HL-60/S4 treated with retinoic acid at 250 ng/mL for 4 days and 3 days (cell line): ENCODE measurements around the gene DLX3.

Source experiments
- in situ Hi-C: fragments of 300-500 bp; cut with MboI; formaldehyde crosslinking; loops from 2 replicates; pipeline ENCODE4 v1.7.0; 2022; ENCODE audit warnings: low sequenced_read_pairs

The DLX3 gene

DNA sequence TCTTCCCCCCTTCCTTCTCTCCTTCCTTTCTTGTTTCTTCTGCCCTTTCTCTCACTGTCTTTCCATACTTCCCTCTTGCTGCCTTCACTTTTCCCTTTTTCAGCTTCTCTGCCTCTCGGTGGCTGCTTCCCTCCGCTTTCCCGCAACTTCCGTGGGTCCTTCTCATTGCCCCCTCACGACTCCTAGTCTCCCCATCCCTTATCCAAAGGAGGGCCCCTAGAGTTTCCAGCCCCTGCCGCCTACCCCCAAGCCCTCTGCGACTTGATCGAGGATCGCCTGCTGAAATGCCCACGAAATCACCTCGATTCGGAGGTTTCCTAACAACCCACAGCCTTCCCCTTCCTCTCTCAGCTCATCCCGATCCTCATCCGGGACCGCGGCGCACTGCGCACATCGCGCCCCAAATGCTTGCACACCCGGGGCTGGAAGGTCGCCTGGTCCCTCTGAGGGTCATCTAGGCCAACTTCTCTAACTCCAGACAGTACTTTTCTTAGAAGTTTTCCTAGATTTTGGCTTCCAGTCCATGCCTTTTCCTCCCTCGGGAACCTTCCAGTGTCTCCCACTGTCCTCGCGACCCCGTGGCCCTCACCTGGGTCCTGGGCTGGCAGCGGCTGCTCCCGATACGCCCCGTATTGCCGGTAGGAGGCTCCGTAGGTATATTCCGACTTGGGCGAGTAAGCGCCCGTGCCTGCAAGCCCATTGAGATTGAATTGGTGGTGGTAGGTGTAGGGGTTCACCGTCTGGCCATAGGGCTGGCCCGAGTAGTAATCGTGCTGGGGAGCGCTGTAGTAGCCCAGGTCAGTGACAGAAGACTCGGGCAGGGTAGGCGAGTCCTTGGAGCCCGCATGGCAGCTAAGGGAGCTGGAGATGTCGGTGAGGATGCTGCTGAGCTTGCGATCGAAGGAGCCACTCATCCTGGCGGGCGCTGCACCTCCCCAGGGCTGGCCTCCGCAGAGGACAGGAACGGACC lies 654 bp downstream of the DLX3 start:
- in situ Hi-C loops = loop anchor here (10.0 kb wide), 2 partner anchors 110 to 430 kb away; no protein-coding TSS in a partner anchor

DNA sequence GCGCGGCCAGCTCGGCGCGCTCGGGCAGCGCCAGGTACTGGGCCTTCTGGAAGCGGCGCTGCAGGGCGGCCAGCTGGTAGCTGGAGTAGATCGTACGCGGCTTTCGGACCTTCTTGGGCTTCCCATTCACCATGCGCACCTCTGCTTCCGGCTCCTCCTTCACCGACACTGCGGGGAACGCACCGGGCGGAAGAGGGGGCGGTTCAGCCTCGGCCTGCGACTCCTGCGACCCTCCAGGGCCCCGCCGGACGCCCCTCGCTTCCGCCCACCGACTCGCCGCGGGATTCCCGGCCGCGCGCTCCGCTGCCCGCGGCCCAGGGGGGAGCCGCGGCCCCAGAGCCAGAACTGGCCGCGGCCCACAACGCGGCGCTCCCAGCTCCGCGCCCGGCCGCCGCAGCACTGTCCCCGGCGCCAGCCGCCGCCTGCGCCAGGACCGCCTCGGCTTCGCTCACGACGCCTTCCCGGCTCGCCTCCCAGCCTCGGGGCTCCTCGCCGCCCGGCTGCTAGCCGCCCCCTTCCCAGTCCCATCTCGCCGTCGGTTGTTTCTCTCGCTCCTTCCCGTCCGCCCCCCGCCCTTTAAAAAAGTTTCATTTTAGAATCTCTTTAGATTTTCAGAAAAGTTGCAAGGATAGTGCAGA lies 1.5 kb downstream of the DLX3 start:
- in situ Hi-C loops = loop anchor here (10.0 kb wide), 2 partner anchors 109 to 429 kb away; no protein-coding TSS in a partner anchor

DNA sequence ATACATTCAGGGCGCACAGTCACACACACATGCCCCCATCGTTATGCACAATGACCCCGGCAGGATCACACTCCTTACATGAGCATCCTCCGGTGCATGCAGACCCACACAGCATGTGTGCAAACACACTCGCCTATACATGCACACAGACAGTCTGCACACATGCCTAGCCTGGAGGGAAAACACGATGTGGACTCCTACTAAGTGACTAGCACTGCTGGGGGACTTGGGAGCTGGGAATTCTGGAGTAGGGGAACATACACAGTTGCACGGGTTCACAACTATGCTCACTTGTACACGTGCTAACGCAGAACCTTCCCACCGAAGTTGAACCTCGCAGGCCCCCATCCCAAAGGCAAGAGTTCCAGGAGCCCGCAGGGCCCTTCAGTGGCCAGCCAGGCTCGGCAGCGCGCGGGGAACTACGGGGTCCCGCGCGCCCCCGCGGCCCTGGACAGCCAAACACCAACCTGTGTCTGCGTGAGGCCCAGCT lies 2.0 kb downstream of the DLX3 start:
- in situ Hi-C loops = loop anchor here (10.0 kb wide), 2 partner anchors 108 to 428 kb away; no protein-coding TSS in a partner anchor

DNA sequence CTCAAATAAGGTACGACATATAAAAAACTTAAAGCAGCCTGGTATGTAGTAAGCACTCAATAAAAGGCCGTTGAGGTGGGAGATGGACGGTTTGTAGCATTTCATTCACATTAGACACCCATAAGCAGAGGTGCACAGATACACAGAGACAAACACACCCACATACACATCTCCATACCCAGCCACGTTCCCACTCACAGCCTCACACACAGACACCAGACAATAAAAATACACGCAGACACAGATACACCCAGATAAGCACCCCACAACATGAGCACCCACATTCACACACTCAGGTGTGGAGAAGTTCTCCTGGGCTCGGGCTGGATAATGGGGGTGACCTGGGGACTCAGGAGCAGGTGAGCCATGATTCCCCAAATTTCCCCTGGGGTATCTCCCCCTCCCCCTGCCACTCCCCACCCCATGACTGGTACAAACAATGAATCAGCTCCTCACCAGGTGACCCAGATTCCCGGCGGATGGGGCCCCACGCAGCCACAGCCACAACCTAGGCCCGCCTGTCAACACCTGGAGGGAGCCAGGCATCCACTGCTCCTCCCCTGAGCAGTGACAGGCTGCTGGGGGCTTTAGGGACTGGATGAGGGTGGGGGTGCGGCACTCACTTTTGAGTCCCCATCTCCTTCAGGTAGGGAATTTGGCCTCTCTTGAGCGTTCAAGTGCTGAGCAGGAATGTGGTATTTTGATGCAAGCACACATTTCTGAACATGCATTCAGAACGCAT lies 2.7 kb downstream of the DLX3 start:
- in situ Hi-C loops = loop anchor here (10.0 kb wide), 2 partner anchors 108 to 428 kb away; no protein-coding TSS in a partner anchor

DNA sequence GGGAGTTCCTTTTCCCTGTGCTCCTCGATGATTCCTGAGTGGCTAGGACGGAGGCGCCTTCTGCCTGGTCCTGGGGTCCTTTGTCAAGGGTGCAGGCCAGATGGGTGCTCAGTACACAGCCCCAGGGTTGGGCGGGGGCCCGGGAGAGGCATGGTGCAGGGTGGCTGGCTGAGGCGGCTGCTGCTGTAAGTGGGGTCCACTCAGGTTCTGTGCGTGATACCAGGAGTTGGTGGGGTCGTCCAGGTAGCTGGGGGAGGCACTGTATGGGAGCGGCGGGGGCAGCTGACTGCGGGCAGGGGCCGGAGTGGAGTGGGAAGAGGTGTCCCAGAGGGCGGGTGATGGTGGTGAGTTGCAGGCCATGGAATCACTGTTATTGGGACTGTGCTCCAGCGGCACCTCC lies 3.6 kb downstream of the DLX3 start:
- in situ Hi-C loops = loop anchor here (10.0 kb wide), 2 partner anchors 107 to 427 kb away; no protein-coding TSS in a partner anchor

DNA sequence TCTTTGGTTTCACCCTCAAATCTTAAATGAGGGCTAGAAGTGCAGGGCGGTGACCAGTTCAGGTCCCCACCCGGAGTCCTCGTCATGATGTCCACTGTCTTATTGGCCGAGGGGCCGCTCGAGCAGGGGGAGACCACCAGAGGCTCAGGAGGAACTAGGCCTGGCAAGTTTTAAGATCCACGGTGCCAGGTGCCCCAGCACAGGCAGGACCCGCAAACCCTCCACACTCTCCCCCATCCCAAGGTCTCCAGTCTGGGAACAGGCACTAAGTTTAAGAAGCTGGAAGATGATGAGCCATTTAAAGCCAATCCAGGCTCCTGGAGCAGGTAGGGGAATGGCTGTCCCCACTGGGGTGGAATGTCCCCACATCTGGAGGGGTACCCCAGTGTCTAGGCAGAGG lies 4.1 kb downstream of the DLX3 start:
- in situ Hi-C loops = loop anchor here (10.0 kb wide), 2 partner anchors 106 to 426 kb away; no protein-coding TSS in a partner anchor

DNA sequence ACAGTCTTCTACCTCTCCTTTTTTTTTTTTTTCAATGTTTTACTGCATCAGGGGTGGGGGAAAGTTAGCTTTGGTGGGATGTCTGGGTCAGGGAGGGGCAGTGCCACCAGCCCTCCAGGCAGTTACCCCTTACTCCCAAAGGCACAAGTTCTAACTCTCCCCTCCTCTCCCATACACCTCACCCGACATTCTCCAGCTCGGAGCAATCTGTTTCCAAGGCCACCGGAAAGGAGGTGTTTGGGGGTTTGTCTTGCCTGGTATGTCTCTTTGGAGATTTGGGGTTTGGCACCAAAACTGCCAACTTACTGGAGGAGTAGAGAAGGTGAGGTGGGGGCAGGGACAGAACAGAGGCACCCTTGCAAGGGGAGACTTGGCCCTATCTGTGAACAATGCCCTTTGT lies 4.7 kb downstream of the DLX3 start:
- in situ Hi-C loops = loop anchor here (10.0 kb wide), 2 partner anchors 106 to 426 kb away; no protein-coding TSS in a partner anchor

DNA sequence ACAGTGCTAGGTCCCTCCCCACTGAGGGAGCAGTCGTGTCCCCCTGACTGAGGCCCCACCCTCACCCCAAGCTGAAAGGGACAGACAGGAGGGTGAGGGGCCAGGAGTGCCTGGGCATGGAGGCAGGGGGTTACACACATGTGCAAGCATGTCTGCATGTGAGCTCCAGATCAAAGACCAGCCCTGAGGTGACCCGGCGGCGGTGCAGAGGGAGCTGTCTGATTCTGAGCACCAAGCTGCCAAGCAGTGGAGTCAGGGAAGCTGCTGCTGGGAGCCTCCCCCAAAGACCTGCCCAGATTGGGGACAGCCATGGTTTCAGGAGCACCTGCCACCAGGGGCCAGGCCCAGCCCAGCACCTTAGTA lies 5.5 kb downstream of the DLX3 start:
- in situ Hi-C loops = no loop called here

DNA sequence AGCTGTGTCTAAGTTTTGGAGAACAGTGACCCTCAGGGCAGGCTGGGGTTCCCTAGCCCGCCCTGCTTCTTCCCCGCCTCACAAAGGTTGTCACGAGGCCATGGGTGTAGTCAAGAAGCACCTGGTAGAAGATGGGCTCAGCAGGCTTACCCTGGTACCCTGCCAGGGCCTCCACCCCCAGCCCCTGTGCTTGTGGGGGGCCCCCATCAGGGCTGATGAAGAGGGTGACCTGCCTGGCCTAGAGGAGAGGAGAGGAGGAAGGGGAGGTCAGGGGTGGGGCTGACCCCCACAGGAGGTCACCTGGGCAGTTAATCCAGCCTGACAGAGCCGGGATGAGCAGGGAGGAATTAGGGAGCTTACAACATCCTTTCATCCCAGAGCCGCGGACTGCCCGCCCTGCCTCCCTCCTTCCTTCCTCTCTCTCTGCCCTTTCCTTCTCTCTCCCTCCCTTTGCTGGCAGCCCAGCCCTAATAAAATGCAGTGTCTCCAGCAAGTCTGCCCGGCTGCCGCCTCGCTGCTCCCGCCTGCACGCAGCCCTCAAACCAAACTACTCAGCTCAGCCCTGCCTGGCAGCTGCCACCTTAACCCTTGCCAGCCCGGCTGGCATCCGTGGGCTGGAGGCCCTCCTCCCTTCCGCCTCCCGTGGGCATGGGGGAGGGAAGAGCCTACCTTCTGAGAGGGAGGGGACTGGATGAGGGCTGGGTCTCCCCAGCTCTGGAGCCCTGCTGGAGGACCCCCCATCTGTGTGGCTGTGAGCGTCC lies 7.2 kb downstream of the DLX3 start:
- in situ Hi-C loops = no loop called here

DNA sequence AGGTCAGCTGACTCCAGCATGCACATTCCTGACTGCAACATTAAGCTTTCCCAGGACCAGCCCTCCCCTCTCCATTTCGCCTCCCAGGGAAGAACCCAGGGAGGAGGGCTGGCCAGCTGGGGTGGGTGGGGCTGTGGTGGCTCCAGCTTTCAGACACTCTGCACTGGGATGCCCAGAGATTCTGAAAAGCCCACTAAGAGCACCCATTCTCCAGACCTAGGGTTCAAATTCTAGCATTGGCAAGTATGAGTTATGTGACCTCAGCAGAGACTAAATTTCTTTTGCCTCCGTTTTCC lies 7.8 kb downstream of the DLX3 start:
- in situ Hi-C loops = no loop called here

DNA sequence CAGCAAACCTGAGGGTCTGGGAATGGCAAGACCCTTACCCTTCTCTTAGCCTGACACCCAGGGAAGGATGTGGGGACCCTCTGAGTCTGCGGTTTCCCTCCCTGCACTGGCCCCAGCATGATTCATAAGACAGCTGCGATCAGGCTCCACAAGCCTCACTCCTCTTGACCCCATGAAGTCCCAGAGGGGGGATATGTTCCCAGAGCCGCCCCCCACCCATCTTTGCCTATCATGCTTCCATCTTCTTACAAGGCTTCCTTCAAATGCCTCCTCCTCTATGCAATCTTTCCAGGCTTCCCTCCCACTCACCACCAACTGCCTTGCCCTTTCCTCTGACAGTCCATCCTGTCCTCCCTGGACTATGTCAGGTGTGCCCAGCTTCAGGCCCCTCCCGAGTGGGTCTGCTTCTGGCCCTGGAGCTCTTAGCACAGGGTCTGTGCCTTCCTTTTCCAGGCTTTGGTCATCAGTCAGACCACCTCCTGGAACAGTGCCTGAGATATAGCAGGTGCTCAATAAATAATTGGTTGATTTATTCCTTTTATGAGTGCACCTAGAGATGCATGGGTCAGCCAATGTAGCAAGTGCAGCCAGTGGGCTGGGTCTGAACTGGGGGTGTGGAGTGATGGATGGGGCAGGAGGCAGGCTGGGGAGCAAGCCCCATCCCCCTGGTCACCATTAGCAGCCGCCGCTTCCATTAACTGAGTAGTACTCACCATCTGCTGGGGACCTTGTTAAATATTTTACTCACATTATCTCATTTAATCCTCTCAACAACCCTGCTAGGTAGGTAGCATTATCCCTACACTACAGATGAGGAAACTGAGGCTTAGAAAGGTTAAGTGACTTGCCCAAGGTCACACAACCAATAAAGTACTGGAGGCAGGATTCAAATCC lies 8.4 kb downstream of the DLX3 start:
- in situ Hi-C loops = no loop called here

DNA sequence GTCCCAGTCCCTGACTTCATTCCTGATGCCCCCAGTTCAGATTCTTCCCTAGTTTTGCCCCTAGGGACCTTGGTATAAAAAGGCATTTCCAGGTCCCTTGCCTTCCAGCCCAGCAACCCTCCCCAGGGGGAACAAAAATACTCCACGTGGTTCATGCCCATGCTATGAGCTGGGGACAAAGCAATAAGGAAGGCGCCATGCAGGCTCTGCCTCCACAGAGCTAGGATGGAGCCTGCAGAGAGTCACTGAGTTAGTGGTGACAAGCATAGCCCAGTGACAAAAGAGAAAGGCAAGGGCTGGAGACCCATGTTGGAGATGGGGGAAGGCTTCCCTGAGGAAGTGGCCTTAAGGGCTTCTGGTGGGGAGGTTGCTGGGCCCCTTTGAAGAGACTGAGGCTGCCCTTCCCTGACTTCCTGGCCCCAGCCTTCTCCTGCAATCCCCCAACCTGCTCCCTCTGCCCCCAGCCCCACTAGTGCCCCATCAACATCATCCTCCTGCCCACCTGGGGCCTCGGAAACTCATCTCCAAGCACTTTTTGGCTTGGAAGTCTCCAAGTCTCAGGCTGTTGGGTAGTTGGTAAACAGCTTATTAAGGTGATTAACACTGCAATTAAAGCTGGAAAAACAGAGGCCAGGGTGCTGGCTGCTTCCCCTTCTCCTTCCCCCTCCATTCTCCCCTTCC lies 9.6 kb downstream of the DLX3 start:
- in situ Hi-C loops = no loop called here

DNA sequence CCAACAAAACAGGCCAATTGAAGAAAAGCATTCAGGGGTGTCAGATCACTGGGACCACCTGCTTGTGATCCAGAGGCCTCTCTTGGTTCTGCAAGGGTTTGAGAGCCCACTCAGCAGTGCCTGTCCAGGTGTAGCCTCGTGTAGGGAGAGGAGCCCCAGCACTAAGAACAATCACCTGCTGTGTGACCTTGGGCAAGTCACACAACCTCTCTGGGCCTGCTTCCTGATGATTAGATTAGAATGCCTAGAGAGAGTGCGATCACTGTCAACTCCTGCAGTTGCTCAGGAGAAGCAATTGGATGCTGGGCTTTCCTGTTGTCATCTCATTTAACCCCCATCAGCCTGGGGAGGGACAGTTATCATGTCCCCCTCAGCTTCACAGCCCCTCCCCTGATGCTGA lies 10.2 kb downstream of the DLX3 start:
- in situ Hi-C loops = no loop called here

DNA sequence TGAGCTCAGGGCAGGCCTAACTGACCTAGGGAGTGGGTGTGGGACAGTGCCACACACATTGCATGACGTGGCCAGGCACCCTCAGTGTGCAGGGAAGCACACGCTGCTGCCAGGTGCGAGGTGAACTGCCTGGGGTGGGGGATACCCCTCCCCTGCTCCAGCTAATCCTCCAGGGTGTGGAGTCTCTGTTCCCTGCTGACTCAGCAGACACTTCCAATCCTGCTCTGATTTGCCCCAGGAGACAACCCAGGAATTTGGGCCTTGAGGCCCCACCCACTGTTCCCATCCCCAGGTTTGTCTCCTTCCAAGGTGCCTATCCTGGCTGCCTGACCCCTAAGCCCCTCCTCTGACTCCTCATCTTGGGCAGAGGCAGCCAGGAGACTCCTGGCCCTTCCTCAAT lies 10.7 kb downstream of the DLX3 start:
- in situ Hi-C loops = no loop called here

DNA sequence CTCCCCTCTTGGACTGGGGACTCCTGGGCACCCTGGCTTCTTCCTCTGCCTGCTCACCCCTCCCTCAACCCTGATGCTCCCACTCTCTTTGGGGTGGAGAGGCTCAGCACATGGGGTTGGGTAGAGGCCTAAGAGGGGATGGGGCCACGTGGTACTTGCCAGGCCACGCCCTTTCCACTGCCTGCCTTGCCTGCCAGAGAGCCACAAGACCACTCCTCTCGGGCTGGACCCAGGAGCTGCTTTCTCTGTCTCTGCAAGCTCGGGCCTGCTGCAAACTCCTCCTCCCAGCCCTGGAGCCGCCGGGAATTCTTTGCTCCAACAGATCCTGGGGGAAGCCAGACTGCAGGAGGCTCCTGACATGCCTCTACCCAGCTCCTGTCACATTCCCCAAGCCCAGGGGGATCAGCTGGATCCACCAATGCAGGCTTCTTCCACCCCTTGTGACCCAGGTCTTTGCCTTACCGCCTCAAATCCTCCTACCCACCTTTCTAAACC lies 14.3 kb downstream of the DLX3 start:
- in situ Hi-C loops = no loop called here

DNA sequence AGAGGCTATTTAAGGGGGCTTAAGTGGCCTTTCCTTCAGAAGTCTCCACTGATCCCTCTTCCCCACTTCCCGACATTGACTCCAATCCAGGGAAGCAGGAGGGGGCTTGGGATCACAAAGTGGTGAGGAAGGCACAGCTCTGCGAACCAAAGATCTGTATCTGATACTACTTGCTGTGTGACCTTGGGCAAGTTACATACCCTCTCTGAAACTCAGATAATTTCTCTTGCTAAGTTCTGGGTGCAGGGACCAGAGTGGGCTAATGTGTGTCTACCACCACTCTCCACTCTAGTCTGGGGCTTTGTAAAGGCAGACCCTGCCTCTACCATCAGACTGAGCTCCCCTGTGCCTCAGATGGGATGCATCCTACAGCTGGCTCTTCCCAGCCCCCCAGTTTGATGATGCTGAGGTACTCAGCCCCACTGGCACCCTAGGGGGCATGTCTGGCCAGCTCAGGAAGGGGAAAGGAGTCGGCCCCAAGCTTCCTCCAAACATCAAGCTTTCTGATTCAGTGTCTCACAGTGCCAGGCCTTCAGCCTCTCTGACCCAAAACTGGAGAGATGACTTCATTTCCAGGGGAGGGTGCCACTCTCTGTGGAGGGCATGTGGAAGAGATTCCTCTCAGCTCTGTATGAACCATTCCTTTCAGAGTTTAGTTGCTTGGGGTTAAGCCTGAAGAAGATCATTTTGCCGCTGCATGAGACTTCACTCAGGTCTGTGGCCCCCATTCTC lies 15.1 kb downstream of the DLX3 start:
- in situ Hi-C loops = no loop called here

DNA sequence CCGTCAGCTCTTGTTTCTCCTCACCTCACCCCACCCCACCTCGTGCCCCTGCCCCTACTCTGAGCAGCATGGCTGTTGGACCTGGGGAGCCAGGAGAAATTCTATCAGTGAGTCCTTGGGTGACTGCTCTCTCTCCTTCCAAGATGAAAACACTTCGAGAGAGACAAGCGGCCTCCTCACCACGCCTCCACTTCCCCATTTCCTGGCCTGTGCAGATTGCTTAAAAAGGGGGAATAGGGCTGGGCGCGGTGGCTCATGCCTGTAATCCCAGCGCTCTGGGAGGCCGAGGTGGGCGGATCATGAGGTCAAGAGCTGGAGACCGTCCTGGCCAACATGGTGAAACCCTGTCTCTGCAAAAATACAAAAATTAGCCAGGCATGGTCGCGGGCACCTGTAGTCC lies 16.5 kb downstream of the DLX3 start:
- in situ Hi-C loops = no loop called here
